22Rv1 (cell line): Measurements from ENCODE around the gene ANTXR1.

Experiments used
- ZFX ChIP-seq: fragments of 450-650 bp; IDR thresholded peaks from 2 replicates; pipeline ENCODE4 v1.6.1; 2017; ENCODE audit warnings: antibody characterized with exemption, borderline replicate concordance
- TF ChIP-seq, protein P1 (sequence below): fragments of 450-650 bp; IDR thresholded peaks from 2 replicates; pipeline ENCODE4 v1.5.1; 2017; ENCODE audit warnings: mild to moderate bottlenecking

DNA sequence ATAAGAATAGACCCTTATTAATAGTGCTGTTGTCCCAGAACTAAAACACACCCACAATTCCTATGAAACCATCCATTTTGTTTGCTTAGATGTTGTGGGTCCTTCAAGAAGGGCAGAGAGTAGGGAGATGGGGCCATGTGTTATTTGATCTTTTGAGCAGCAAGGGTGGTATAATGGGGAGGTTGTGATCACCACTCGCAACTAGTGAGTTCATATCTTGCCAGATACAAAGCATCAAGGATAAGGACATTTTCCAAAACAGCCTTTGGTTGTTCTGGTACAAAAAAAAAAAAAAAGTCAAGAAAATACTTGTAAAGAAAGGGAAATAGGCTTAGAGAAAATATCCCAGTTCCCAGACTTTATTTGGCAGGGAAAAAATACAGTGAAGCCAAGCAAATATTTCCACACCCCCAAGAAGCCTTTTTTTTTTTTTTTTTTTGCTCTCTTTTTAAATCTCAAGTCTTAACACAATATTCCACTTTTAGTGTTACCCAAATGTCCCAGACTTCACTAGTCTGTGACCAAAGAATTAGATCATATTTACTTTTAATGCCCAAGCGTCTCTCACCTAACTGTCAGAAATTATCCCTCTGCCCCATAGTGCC, 54.1 kb downstream of the ANTXR1 start:
- TF ChIP-seq, protein P1, sequence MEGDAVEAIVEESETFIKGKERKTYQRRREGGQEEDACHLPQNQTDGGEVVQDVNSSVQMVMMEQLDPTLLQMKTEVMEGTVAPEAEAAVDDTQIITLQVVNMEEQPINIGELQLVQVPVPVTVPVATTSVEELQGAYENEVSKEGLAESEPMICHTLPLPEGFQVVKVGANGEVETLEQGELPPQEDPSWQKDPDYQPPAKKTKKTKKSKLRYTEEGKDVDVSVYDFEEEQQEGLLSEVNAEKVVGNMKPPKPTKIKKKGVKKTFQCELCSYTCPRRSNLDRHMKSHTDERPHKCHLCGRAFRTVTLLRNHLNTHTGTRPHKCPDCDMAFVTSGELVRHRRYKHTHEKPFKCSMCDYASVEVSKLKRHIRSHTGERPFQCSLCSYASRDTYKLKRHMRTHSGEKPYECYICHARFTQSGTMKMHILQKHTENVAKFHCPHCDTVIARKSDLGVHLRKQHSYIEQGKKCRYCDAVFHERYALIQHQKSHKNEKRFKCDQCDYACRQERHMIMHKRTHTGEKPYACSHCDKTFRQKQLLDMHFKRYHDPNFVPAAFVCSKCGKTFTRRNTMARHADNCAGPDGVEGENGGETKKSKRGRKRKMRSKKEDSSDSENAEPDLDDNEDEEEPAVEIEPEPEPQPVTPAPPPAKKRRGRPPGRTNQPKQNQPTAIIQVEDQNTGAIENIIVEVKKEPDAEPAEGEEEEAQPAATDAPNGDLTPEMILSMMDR = no peak
- no peak for TF ChIP-seq ZFX
